GM23248 (cell line): ENCODE data around the gene KRTAP10-10.

Source experiments
- EZH2 ChIP-seq: fragments of 200-600 bp; sonication (generic); IDR thresholded peaks from 2 replicates; pipeline ENCODE4 v1.6.1; 2018; ENCODE audit warnings: antibody characterized with exemption, mild to moderate bottlenecking; ENCODE audit not compliant: insufficient read depth, poor library complexity, severe bottlenecking
- EZH2phosphoT487 ChIP-seq: fragments of 200-600 bp; sonication (generic); IDR thresholded peaks from 2 replicates; pipeline ENCODE4 v1.6.1; 2018; ENCODE audit warnings: antibody characterized with exemption, moderate library complexity, mild to moderate bottlenecking, low read depth; ENCODE audit not compliant: insufficient read depth

DNA sequence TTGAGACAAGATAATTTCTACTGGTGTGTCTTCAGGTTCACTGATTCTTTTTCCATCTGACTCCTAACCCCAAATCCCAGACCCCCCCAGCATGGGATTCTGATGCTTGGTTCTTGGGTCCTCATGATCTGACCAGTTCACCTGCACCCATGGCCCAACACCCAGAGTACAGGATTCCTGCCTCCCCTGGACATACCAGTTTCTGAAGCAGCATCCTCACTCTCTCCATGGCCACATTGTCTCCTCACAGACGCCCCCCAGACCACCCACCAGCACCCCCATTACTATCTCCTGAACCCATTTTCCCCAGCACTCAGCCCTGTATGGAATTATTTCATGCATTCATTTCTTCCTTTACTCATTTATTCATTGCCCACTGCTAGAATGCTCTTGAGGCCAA, 19.7 kb downstream of the KRTAP10-10 start:
- TF ChIP-seq EZH2 (no peak), EZH2phosphoT487 (no peak)
